ENCODE measurements around the gene TBX4.
"Not testable (repeated sequence)": the region's sequence is repeated elsewhere in the genome, so short reads cannot be mapped to it uniquely, and the experiment has no call there.

TBX4 gene

GRCh38 chr17:61524319-61524718 lies 72.1 kb downstream of the TBX4 start:
- DNase-seq (ENCODE audit: low spot score): no peak

- DNase-seq (ENCODE audit: low spot score): not testable (repeated sequence)
These were observed 75.2 kb downstream of the TBX4 start for GRCh38 chr17:61527441-61527840.

- no peak for DNase-seq (ENCODE audit: low spot score)
These were observed 75.9 kb downstream of the TBX4 start for GRCh38 chr17:61528171-61528570.

- no peak for DNase-seq (ENCODE audit: low spot score)
These were observed 79.0 kb downstream of the TBX4 start for GRCh38 chr17:61531223-61531622.

GRCh38 chr17:61532826-61533225 lies 80.6 kb downstream of the TBX4 start:
- no peak for DNase-seq (ENCODE audit: low spot score)

- no peak for DNase-seq (ENCODE audit: low spot score)
These were observed 81.6 kb downstream of the TBX4 start for GRCh38 chr17:61533797-61534196.

GRCh38 chr17:61534414-61534813 lies 82.2 kb downstream of the TBX4 start:
- no peak for DNase-seq (ENCODE audit: low spot score)

Measured in hematopoietic multipotent progenitor cell treated with erythropoietin and hydrocortisone succinate and interleukin-3 and kit ligand, for 15 days (in vitro differentiated cells).